ENCODE measurements around the gene NDUFA6.

DNA sequence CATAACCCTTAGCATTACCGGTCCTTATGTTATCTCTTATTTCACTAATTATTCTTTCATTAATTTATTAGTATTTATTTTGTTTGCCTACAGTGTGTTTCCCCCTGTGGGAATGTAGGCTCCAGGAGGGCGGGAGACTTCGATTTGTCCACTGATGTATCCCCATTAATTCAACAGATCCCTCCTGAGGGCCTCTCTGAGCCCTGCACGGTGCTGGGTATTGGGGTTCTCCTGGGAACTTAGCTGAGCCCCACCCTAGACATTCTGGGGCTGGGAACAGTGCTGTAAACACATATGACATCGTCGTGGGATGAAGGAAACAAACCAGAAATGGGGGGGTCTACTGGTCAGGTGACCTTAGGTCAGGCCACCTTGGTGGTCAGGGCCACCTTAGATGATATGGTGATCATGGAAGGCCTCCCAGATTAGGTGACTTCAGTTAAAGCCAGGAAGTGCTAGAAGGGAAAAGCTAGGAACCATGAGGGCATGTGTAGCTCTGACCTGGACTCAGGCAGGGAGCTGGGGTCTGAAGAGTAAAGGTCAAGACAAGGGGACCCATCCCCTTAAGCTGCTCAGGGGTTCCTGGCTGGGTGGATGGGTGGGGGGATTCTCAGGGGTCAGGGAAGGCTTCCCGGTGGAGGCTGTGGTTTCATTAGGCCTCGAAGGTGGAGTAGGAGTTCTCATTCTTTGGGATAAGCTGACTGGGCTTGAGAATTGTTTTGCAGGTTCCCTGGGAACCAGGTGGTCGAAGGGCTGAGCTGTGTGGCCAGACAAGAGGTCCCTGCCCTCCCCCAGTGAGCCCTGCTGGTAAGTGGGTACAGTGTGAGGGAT, 15.5 kb downstream of the NDUFA6 start:
- TF ChIP-seq, protein P1, sequence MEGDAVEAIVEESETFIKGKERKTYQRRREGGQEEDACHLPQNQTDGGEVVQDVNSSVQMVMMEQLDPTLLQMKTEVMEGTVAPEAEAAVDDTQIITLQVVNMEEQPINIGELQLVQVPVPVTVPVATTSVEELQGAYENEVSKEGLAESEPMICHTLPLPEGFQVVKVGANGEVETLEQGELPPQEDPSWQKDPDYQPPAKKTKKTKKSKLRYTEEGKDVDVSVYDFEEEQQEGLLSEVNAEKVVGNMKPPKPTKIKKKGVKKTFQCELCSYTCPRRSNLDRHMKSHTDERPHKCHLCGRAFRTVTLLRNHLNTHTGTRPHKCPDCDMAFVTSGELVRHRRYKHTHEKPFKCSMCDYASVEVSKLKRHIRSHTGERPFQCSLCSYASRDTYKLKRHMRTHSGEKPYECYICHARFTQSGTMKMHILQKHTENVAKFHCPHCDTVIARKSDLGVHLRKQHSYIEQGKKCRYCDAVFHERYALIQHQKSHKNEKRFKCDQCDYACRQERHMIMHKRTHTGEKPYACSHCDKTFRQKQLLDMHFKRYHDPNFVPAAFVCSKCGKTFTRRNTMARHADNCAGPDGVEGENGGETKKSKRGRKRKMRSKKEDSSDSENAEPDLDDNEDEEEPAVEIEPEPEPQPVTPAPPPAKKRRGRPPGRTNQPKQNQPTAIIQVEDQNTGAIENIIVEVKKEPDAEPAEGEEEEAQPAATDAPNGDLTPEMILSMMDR (IDR thresholded peaks at IDR 0.05): peak in 1 of 3 donors; percentile 8
- TF ChIP-seq POLR2A (IDR thresholded peaks at IDR 0.05) (no peak), POLR2AphosphoS5 (IDR thresholded peaks at IDR 0.05) (no peak)
